Smooth muscle cell (in vitro differentiated cells): ENCODE results near the gene FMO1. TPM values are rescaled to one million over a fixed set of nuclear protein-coding genes. Genes with fewer than 3 reads are reported as not detected.

Experiments used
- DNase-seq: peaks from one replicate; lab custom pipeline; 2025; ENCODE audit not compliant: unreplicated experiment; lab: John Stamatoyannopoulos, UW
- H2AFZ ChIP-seq: fragments of 200-600 bp; sonication (generic); 2 replicates; pipeline ENCODE4 v1.6.0; 2016; ENCODE audit warnings: antibody characterized with exemption, low read depth, mild to moderate bottlenecking
- H3F3A ChIP-seq: fragments of 200-600 bp; sonication (generic); 2 replicates; pipeline ENCODE4 v1.6.0; 2017; ENCODE audit warnings: antibody characterized with exemption, low read depth
- H3K27ac ChIP-seq: fragments of 200-600 bp; sonication (generic); 2 replicates; pipeline ENCODE4 v1.5.1; 2016; ENCODE audit warnings: low read depth, mild to moderate bottlenecking
- H3K27me3 ChIP-seq: fragments of 200-600 bp; sonication (generic); 2 replicates; pipeline ENCODE4 v1.6.1; 2016; ENCODE audit warnings: low read depth, mild to moderate bottlenecking
- H3K36me3 ChIP-seq: fragments of 200-600 bp; sonication (generic); 2 replicates; pipeline ENCODE4 v1.5.1; 2016; ENCODE audit warnings: low read depth
- H3K4me1 ChIP-seq: fragments of 200-600 bp; sonication (generic); 2 replicates; pipeline ENCODE4 v1.5.1; 2016; ENCODE audit warnings: low read depth
- H3K4me2 ChIP-seq: fragments of 200-600 bp; sonication (generic); 2 replicates; pipeline ENCODE4 v1.6.0; 2016; ENCODE audit warnings: mild to moderate bottlenecking
- H3K4me3 ChIP-seq: fragments of 200-600 bp; sonication (generic); 2 replicates; pipeline ENCODE4 v1.5.1; 2016; ENCODE audit warnings: mild to moderate bottlenecking
- H3K79me2 ChIP-seq: fragments of 200-600 bp; sonication (generic); 2 replicates; pipeline ENCODE4 v1.6.0; 2016; ENCODE audit warnings: low read depth, mild to moderate bottlenecking
- H3K9ac ChIP-seq: fragments of 200-600 bp; sonication (generic); 2 replicates; pipeline ENCODE4 v1.6.0; 2016; ENCODE audit warnings: low read depth
- H3K9me3 ChIP-seq: fragments of 200-600 bp; sonication (generic); replicated peaks from 2 replicates; pipeline ENCODE4 v1.5.1; 2016; ENCODE audit warnings: low read depth
- H4K20me1 ChIP-seq: fragments of 200-600 bp; sonication (generic); 2 replicates; pipeline ENCODE4 v1.6.0; 2016; ENCODE audit warnings: low read depth
- WGBS: methylation state at CpG from one replicate; pipeline ENCODE4 v1.1.7; 2016; ENCODE audit warnings: low lambda C conversion rate; 5-methylcytosine and 5-hydroxymethylcytosine counted together
- polyA plus RNA-seq: library from polyadenylated mRNA; unstranded; fragments of >200 nt; fragmentation: Nextera tagmentation; extraction: Ambion mirVana; gene quantifications from 2 replicates; pipeline ENCODE4 v1.2.1, GENCODE V29; 2016
- total RNA-seq: library from RNA; depleted of rRNA; stranded (reverse); fragments of >200 nt; gene quantifications from 2 replicates; pipeline ENCODE4 v1.2.3, GENCODE V29; 2014
- TF ChIP-seq, protein P1 (sequence below): fragments of 200-600 bp; sonication (generic); IDR thresholded peaks from 2 replicates; pipeline ENCODE4 v1.5.1; 2017; ENCODE audit warnings: borderline replicate concordance, mild to moderate bottlenecking, antibody characterized with exemption; ENCODE audit not compliant: insufficient read depth, poor library complexity, severe bottlenecking

Gene FMO1, protein sequence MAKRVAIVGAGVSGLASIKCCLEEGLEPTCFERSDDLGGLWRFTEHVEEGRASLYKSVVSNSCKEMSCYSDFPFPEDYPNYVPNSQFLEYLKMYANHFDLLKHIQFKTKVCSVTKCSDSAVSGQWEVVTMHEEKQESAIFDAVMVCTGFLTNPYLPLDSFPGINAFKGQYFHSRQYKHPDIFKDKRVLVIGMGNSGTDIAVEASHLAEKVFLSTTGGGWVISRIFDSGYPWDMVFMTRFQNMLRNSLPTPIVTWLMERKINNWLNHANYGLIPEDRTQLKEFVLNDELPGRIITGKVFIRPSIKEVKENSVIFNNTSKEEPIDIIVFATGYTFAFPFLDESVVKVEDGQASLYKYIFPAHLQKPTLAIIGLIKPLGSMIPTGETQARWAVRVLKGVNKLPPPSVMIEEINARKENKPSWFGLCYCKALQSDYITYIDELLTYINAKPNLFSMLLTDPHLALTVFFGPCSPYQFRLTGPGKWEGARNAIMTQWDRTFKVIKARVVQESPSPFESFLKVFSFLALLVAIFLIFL
- total RNA-seq = not detected in 2 replicates
- not detected in 2 replicates for polyA plus RNA-seq

DNA sequence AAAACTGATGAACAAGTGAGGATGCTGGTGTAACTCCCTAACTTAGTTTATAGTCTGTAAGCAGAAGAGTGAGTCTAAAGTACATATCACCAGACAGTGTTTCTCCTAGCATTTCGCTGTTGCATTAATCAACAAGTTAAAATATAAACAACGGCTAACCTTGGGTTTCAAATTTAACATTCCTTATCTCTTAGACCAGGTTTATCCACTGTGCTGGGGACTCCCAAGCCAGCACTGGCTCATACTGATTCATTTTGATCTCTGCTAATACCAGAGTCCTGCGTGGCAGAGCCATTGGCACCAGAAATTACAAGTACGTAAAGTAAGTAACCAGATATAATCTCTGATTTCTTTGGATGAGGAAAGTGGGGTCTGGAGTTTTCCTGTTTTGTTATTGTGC lies at the start of gene FMO1:
Gene FMO1, plus strand, starts transcription at position 193 of the 400 bp plus-strand sequence. CDS start 9,594 bp downstream, outside the sequence.
- H2AFZ ChIP-seq = no peak within 1 kb of the TSS
- 79% methylated on average over 4 of the region's 4 CpGs for WGBS
- H3K27me3 ChIP-seq = peaks cover 8% of the 10 kb centered on the region
- no peaks in the 10 kb centered on the region for H4K20me1 ChIP-seq
- no peaks in the 10 kb centered on the region for H3K9me3 ChIP-seq
- H3F3A ChIP-seq = no peaks in the 10 kb centered on the region
- TF ChIP-seq, protein P1, sequence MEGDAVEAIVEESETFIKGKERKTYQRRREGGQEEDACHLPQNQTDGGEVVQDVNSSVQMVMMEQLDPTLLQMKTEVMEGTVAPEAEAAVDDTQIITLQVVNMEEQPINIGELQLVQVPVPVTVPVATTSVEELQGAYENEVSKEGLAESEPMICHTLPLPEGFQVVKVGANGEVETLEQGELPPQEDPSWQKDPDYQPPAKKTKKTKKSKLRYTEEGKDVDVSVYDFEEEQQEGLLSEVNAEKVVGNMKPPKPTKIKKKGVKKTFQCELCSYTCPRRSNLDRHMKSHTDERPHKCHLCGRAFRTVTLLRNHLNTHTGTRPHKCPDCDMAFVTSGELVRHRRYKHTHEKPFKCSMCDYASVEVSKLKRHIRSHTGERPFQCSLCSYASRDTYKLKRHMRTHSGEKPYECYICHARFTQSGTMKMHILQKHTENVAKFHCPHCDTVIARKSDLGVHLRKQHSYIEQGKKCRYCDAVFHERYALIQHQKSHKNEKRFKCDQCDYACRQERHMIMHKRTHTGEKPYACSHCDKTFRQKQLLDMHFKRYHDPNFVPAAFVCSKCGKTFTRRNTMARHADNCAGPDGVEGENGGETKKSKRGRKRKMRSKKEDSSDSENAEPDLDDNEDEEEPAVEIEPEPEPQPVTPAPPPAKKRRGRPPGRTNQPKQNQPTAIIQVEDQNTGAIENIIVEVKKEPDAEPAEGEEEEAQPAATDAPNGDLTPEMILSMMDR = no peak
- no peak within 1 kb of the TSS for H3K27ac ChIP-seq
- H3K9ac ChIP-seq = no peak within 1 kb of the TSS
- H3K4me3 ChIP-seq = peak within 1 kb of the TSS; percentile 22
- no peak within 1 kb of the TSS for H3K4me2 ChIP-seq
- no peaks in the 10 kb centered on the region for H3K36me3 ChIP-seq
- no peak for DNase-seq
- H3K79me2 ChIP-seq = no peaks in the 10 kb centered on the region
- H3K4me1 ChIP-seq = no peaks in the 10 kb centered on the region

DNA sequence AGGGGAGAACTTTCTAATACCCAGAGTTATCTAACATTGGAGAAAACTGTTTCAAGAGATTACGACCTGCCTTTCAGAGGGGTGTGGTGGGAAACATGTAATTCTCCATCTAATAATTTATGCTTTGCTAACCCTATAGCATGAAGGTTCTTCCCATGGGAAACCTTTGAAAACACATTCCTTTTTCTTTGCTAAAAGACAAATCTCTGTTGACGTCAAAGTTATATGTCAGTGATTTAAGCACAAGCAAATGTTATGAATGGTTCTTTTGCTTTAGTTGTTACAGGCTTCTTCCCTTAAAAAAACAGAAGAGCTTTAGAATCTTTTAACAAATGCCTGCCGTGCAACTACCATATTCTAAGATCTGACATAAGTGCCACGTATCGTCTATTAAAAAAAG lies 44.0 kb upstream of the FMO1 start:
- Histone ChIP-seq H3K36me3 (no peaks in the 10 kb centered on the region), H3K4me1 (peaks cover 7% of the 10 kb centered on the region), H3K27ac (no peak overlapping the region), H2AFZ (no peak overlapping the region), H3F3A (no peaks in the 10 kb centered on the region), H3K4me2 (no peak overlapping the region), H4K20me1 (no peaks in the 10 kb centered on the region), H3K79me2 (no peaks in the 10 kb centered on the region), H3K9ac (no peak overlapping the region), H3K9me3 (no peaks in the 10 kb centered on the region), H3K4me3 (no peak overlapping the region), H3K27me3 (no peaks in the 10 kb centered on the region)
- TF ChIP-seq, protein P1 = no peak
- no peak for DNase-seq
- WGBS = 94% methylated on average over 5 of the region's 5 CpGs

DNA sequence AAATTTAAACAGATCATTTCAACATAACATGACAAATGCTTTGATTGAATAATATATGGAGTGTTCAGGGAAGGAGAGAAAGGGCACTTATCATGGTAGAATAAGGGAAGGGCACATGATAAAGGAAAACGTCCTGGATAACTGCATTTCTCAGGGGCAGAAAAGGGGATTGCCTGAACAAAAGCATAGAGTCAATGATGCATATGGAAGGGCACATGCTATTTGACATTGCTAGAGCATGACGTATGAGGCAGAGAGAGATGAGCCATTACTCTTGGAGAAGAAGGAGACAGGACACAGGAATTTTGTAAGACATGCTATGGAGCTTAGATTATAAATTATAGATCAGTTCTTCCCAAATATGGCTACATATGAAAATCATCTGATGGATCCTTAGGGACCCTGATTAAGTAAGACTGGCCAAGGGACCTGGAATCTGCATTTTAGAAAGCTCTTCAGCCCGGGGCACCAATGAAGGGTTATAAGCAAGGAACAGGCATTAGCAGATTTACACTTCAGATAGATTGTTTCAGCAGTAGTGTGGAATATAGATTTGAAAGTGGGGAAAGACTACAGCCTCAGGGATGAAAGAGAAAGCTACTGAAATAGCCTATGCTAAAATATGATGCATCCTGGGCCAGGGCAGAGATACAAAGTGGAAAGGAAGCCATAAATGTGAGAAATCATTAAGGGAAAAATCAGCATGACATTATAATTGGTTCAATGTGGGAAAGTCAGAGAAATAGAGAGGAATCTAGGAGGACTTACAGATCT lies 41.9 kb upstream of the FMO1 start:
- H3K9me3 ChIP-seq = no peaks in the 10 kb centered on the region
- no peaks in the 10 kb centered on the region for H3K36me3 ChIP-seq
- peaks cover 25% of the 10 kb centered on the region for H3K4me1 ChIP-seq
- H2AFZ ChIP-seq = no peak overlapping the region
- H3K27me3 ChIP-seq = no peaks in the 10 kb centered on the region
- no peak overlapping the region for H3K9ac ChIP-seq
- no peaks in the 10 kb centered on the region for H3K79me2 ChIP-seq
- DNase-seq = no peak
- no peak overlapping the region for H3K27ac ChIP-seq
- H4K20me1 ChIP-seq = no peaks in the 10 kb centered on the region
- H3F3A ChIP-seq = no peaks in the 10 kb centered on the region
- no peak overlapping the region for H3K4me3 ChIP-seq
- WGBS = 84% methylated on average over 3 of the region's 3 CpGs
- H3K4me2 ChIP-seq = no peak overlapping the region
- TF ChIP-seq, protein P1 = no peak
